ENCODE results near the gene TOMM20L. TPM values are rescaled to one million over a fixed set of nuclear protein-coding genes. Genes with fewer than 3 reads are reported as not detected.
A peak's percentile ranks its signal among the peaks of the same experiment; 100 is the strongest.

TOMM20L gene
- polyA plus RNA-seq, 1 donor from 2014 or later = not detected

DNA sequence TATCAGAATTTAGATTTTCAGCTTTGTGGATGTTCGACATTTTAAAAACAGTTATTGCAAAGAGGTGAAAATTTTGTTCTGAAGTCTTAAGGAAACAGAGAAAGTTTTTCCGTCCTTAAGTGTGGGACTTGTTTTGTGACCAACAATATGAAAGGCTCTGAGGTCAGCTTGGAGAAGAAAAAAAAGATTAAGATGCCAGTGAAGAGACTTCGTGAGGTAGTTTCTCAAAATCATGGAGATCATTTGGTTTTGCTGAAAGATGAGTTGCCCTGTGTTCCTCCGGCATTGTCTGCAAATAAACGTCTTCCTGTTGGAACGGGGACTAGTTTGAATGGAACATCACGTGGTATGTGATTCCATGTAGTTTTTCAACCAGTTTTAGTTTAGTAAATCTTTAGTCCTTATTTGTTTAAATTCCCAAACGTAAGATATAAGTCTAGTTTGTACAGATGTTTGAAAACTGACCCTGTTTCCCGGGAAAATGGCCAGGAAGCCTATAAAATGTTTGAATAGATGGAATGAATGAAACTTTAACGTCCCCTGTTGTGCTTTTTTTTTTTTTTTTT lies 32.5 kb downstream of the TOMM20L start:
- Histone ChIP-seq H4K20me1 (ENCODE audit: insufficient read depth) (no peaks in the 10 kb centered on the region), H3K36me3 (ENCODE audit: insufficient read depth, low read length) (no peaks in the 10 kb centered on the region), H3K4me3 (ENCODE audit: low read length) (peak overlapping the region; percentile 92), H3F3A (ENCODE audit: insufficient read depth, low read length, poor library complexity, severe bottlenecking) (no peaks in the 10 kb centered on the region), H3K27me3 (ENCODE audit: insufficient read depth, low read depth, low read length) (no peaks in the 10 kb centered on the region), H3K79me2 (replicated peaks; ENCODE audit: insufficient read depth, low read length) (peaks cover 27% of the 10 kb centered on the region), H3K4me2 (ENCODE audit: low read length) (peak overlapping the region; percentile 80), H3K9me2 (ENCODE audit: insufficient read depth, low read length) (no peaks in the 10 kb centered on the region), H3K27ac (ENCODE audit: low read length) (peak overlapping the region; percentile 96), H3K9ac (ENCODE audit: low read length) (peak overlapping the region; percentile 89), H2AFZ (ENCODE audit: low read depth, low read length) (peak overlapping the region; percentile 84), H3K9me3 (ENCODE audit: low read length) (no peaks in the 10 kb centered on the region)
- peak; percentile 32 for TF ChIP-seq MXI1 (conservative IDR thresholded peaks at IDR 0.05; ENCODE audit: poor library complexity, severe bottlenecking)
- TF ChIP-seq, protein P1, sequence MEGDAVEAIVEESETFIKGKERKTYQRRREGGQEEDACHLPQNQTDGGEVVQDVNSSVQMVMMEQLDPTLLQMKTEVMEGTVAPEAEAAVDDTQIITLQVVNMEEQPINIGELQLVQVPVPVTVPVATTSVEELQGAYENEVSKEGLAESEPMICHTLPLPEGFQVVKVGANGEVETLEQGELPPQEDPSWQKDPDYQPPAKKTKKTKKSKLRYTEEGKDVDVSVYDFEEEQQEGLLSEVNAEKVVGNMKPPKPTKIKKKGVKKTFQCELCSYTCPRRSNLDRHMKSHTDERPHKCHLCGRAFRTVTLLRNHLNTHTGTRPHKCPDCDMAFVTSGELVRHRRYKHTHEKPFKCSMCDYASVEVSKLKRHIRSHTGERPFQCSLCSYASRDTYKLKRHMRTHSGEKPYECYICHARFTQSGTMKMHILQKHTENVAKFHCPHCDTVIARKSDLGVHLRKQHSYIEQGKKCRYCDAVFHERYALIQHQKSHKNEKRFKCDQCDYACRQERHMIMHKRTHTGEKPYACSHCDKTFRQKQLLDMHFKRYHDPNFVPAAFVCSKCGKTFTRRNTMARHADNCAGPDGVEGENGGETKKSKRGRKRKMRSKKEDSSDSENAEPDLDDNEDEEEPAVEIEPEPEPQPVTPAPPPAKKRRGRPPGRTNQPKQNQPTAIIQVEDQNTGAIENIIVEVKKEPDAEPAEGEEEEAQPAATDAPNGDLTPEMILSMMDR (IDR thresholded peaks at IDR 0.05; ENCODE audit: poor library complexity, severe bottlenecking) = no peak

DNA sequence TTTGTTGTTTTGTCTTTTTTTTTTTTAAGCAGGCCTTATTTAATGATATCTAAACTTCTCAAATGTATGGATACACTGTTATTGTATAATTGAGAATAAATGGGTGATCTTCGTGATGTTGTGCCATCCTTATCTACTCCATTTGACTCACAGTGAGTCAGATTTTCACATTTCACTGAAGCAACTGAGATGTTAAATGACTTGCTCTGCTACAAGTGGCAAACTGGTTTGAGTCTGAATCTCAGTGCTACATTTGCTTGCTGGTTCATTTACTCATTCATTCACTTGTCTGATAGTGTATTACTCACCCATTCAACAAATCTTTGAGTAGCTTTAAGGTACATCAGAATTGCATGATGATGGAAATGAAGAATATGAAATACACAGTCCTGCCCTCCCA lies 34.4 kb downstream of the TOMM20L start:
- TF ChIP-seq EP300 (conservative IDR thresholded peaks at IDR 0.05; ENCODE audit: poor library complexity, severe bottlenecking) (no peak), POLR2AphosphoS5 (IDR thresholded peaks at IDR 0.05) (no peak), MXI1 (conservative IDR thresholded peaks at IDR 0.05; ENCODE audit: poor library complexity, severe bottlenecking) (no peak), EZH2 (IDR thresholded peaks at IDR 0.05; ENCODE audit: borderline replicate concordance, insufficient read depth, low read length, poor library complexity, severe bottlenecking) (no peak)
- Histone ChIP-seq H2AFZ (ENCODE audit: low read depth, low read length) (no peak overlapping the region), H3K36me3 (ENCODE audit: insufficient read depth, low read length) (no peaks in the 10 kb centered on the region), H4K20me1 (ENCODE audit: insufficient read depth) (no peaks in the 10 kb centered on the region), H3K9ac (ENCODE audit: low read length) (no peak overlapping the region), H3K9me3 (ENCODE audit: low read length) (no peaks in the 10 kb centered on the region), H3K9me2 (ENCODE audit: insufficient read depth, low read length) (no peaks in the 10 kb centered on the region), H3K4me2 (ENCODE audit: low read length) (peak overlapping the region; percentile 80), H3K27me3 (ENCODE audit: insufficient read depth, low read depth, low read length) (no peaks in the 10 kb centered on the region), H3K4me3 (ENCODE audit: low read length) (peak overlapping the region; percentile 92), H3K27ac (ENCODE audit: low read length) (no peak overlapping the region), H3F3A (ENCODE audit: insufficient read depth, low read length, poor library complexity, severe bottlenecking) (no peaks in the 10 kb centered on the region), H3K79me2 (replicated peaks; ENCODE audit: insufficient read depth, low read length) (peaks cover 27% of the 10 kb centered on the region)

DNA sequence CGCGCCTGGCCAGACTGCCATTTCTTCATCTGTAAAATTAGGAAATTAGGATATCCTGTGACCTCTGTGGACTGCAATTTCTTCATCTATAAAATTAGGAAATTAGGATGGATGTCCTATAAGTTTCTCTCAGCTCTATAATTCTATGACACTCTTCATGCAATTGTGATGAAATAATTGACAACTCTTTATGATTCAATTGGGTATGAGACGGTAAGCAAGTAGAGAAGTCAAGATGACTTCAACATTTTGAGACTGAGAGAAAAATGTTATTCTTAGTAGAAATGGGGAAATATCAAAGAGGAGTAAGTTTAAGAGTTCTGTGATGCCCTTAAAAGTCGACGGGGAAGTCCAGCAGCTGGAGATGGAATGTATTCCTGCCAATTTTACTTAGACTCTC lies 43.7 kb downstream of the TOMM20L start:
- no peaks in the 10 kb centered on the region for H3K9me2 ChIP-seq (ENCODE audit: insufficient read depth, low read length)
- no peaks in the 10 kb centered on the region for H3K27me3 ChIP-seq (ENCODE audit: insufficient read depth, low read depth, low read length)
- no peaks in the 10 kb centered on the region for H3K36me3 ChIP-seq (ENCODE audit: insufficient read depth, low read length)
- no peak overlapping the region for H2AFZ ChIP-seq (ENCODE audit: low read depth, low read length)
- H3K9me3 ChIP-seq (ENCODE audit: low read length) = no peaks in the 10 kb centered on the region
- no peaks in the 10 kb centered on the region for H3F3A ChIP-seq (ENCODE audit: insufficient read depth, low read length, poor library complexity, severe bottlenecking)
- H3K4me2 ChIP-seq (ENCODE audit: low read length) = no peak overlapping the region
- H3K79me2 ChIP-seq (replicated peaks; ENCODE audit: insufficient read depth, low read length) = no peaks in the 10 kb centered on the region
- H3K4me3 ChIP-seq (ENCODE audit: low read length) = no peak overlapping the region
- TF ChIP-seq POLR2AphosphoS5 (IDR thresholded peaks at IDR 0.05) = no peak
- TF ChIP-seq TAF1 (IDR thresholded peaks at IDR 0.05; ENCODE audit: low read depth) = no peak
- TF ChIP-seq EZH2 (IDR thresholded peaks at IDR 0.05; ENCODE audit: borderline replicate concordance, insufficient read depth, low read length, poor library complexity, severe bottlenecking) = no peak
- no peak for TF ChIP-seq EP300 (conservative IDR thresholded peaks at IDR 0.05; ENCODE audit: poor library complexity, severe bottlenecking)
- TF ChIP-seq, protein P2, sequence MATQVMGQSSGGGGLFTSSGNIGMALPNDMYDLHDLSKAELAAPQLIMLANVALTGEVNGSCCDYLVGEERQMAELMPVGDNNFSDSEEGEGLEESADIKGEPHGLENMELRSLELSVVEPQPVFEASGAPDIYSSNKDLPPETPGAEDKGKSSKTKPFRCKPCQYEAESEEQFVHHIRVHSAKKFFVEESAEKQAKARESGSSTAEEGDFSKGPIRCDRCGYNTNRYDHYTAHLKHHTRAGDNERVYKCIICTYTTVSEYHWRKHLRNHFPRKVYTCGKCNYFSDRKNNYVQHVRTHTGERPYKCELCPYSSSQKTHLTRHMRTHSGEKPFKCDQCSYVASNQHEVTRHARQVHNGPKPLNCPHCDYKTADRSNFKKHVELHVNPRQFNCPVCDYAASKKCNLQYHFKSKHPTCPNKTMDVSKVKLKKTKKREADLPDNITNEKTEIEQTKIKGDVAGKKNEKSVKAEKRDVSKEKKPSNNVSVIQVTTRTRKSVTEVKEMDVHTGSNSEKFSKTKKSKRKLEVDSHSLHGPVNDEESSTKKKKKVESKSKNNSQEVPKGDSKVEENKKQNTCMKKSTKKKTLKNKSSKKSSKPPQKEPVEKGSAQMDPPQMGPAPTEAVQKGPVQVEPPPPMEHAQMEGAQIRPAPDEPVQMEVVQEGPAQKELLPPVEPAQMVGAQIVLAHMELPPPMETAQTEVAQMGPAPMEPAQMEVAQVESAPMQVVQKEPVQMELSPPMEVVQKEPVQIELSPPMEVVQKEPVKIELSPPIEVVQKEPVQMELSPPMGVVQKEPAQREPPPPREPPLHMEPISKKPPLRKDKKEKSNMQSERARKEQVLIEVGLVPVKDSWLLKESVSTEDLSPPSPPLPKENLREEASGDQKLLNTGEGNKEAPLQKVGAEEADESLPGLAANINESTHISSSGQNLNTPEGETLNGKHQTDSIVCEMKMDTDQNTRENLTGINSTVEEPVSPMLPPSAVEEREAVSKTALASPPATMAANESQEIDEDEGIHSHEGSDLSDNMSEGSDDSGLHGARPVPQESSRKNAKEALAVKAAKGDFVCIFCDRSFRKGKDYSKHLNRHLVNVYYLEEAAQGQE (IDR thresholded peaks at IDR 0.05; ENCODE audit: borderline replicate concordance) = no peak
- TF ChIP-seq RAD21 (conservative IDR thresholded peaks at IDR 0.05) = no peak
- no peak for TF ChIP-seq MXI1 (conservative IDR thresholded peaks at IDR 0.05; ENCODE audit: poor library complexity, severe bottlenecking)
- TF ChIP-seq, protein P1 (IDR thresholded peaks at IDR 0.05; ENCODE audit: poor library complexity, severe bottlenecking) = no peak
- TF ChIP-seq SMC3 (conservative IDR thresholded peaks at IDR 0.05; ENCODE audit: poor library complexity) = no peak
- H3K27ac ChIP-seq (ENCODE audit: low read length) = no peak overlapping the region
- H3K9ac ChIP-seq (ENCODE audit: low read length) = no peak overlapping the region
- H4K20me1 ChIP-seq (ENCODE audit: insufficient read depth) = no peaks in the 10 kb centered on the region
